Spinal cord (tissue), 10 donors: ENCODE results near the gene COL5A3. TPM values are rescaled to one million over a fixed set of nuclear protein-coding genes. Genes with fewer than 3 reads are reported as not detected.

Experiments used
- DNase-seq, 6 donors: peaks; one replicate each; pipeline versions ENCODE4 v3.0.0 to v3.0.0-alpha.2; 2013 to 2015; ENCODE audit warnings: low spot score in 6 of 6, low read depth in 4 of 6
- H3K27ac ChIP-seq: one replicate; pipeline ENCODE4 v1.5.1; 2013; ENCODE audit warnings: low read depth, low read length, control low read depth
- H3K27me3 ChIP-seq: one replicate; pipeline ENCODE4 v1.6.1; 2013; ENCODE audit warnings: low read length; ENCODE audit not compliant: control insufficient read depth, insufficient read depth
- H3K36me3 ChIP-seq: one replicate; pipeline ENCODE4 v1.6.1; 2013; ENCODE audit warnings: low read length; ENCODE audit not compliant: control insufficient read depth, insufficient read depth
- H3K4me1 ChIP-seq: one replicate; pipeline ENCODE4 v1.6.1; 2013; ENCODE audit warnings: low read length; ENCODE audit not compliant: control insufficient read depth, insufficient read depth
- H3K4me3 ChIP-seq: one replicate; pipeline ENCODE4 v1.5.1; 2013; ENCODE audit warnings: low read depth, low read length, control low read depth
- H3K9me3 ChIP-seq: one replicate; pipeline ENCODE4 v1.6.1; 2013; ENCODE audit warnings: low read length; ENCODE audit not compliant: control insufficient read depth, insufficient read depth
- WGBS: methylation state at CpG from one replicate; pipeline ENCODE4 v1.1.5; 2013; ENCODE audit warnings: missing lambda C conversion rate; ENCODE audit not compliant: insufficient coverage; 5-methylcytosine and 5-hydroxymethylcytosine counted together
- polyA plus RNA-seq, 2 donors: library from polyadenylated mRNA; unstranded; fragments of 120-200 nt; gene quantifications; one replicate each; pipeline ENCODE4 v1.2.1, GENCODE V29; 2013; ENCODE audit not compliant: insufficient read length in 2 of 2
- total RNA-seq, 2 donors: library from RNA; depleted of rRNA in 1 of 2; stranded (reverse); fragments of 120-200 nt in 1 of 2; fragments of >200 nt in 1 of 2; gene quantifications; one replicate each; pipeline versions ENCODE4 v1.2.3 to v1.2.4, GENCODE V29; 2013 to 2014
- donor health status: healthy.

Gene COL5A3
- total and polyA plus RNA-seq, 4 donors = 7.8 to 18.1 (median 14.7) TPM

GRCh38 chr19:10005632-10006334 is 4.5 kb downstream of the COL5A3 start:
- Histone ChIP-seq H3K27me3 (peaks cover 23% of the 10 kb centered on the region), H3K4me1 (peaks cover 44% of the 10 kb centered on the region), H3K9me3 (no peaks in the 10 kb centered on the region), H3K36me3 (no peaks in the 10 kb centered on the region), H3K4me3 (no peak overlapping the region), H3K27ac (no peak overlapping the region)
- 68% methylated on average over 10 of the region's 17 CpGs for WGBS
- no peak for DNase-seq

- no peaks in the 10 kb centered on the region for H3K9me3 ChIP-seq
- H3K4me3 ChIP-seq = no peak overlapping the region
- 73% methylated on average over 5 of the region's 9 CpGs for WGBS
- H3K27ac ChIP-seq = no peak overlapping the region
- DNase-seq = no peak
- H3K27me3 ChIP-seq = peaks cover 12% of the 10 kb centered on the region
- peaks cover 40% of the 10 kb centered on the region for H3K4me1 ChIP-seq
- H3K36me3 ChIP-seq = no peaks in the 10 kb centered on the region
Observed at GRCh38 chr19:10004617-10005016, 5.7 kb downstream of the COL5A3 start.

GRCh38 chr19:10003271-10003670 is 7.0 kb downstream of the COL5A3 start:
- Histone ChIP-seq H3K4me1 (peaks cover 26% of the 10 kb centered on the region), H3K36me3 (no peaks in the 10 kb centered on the region)
- 65% methylated on average over 3 of the region's 6 CpGs for WGBS

GRCh38 chr19:10001899-10002298 is 8.4 kb downstream of the COL5A3 start:
- Histone ChIP-seq H3K27ac (no peak overlapping the region), H3K36me3 (no peaks in the 10 kb centered on the region), H3K27me3 (peaks cover 2% of the 10 kb centered on the region), H3K9me3 (no peaks in the 10 kb centered on the region), H3K4me1 (peaks cover 14% of the 10 kb centered on the region), H3K4me3 (no peak overlapping the region)
- DNase-seq = no peak
- 67% methylated on average over 1 of the region's 6 CpGs for WGBS

More at GRCh38 chr19:10003271-10003670, 7.0 kb downstream of the COL5A3 start:
- no peaks in the 10 kb centered on the region for H3K27me3 ChIP-seq
- no peak overlapping the region for H3K27ac ChIP-seq
- no peak for DNase-seq
- H3K9me3 ChIP-seq = no peaks in the 10 kb centered on the region
- no peak overlapping the region for H3K4me3 ChIP-seq

GRCh38 chr19:10000171-10000826 is 10.0 kb downstream of the COL5A3 start:
- no peak overlapping the region for H3K27ac ChIP-seq
- H3K27me3 ChIP-seq = peaks cover 2% of the 10 kb centered on the region
- H3K4me1 ChIP-seq = peaks cover 4% of the 10 kb centered on the region
- H3K36me3 ChIP-seq = no peaks in the 10 kb centered on the region
- no peaks in the 10 kb centered on the region for H3K9me3 ChIP-seq
- DNase-seq = peak in 4 of 6 donors; percentile 61 to 91 (median 80)
- 4% methylated on average over 13 of the region's 16 CpGs for WGBS
- no peak overlapping the region for H3K4me3 ChIP-seq

- peaks cover 2% of the 10 kb centered on the region for H3K27me3 ChIP-seq
- H3K27ac ChIP-seq = no peak overlapping the region
- H3K36me3 ChIP-seq = no peaks in the 10 kb centered on the region
- H3K4me1 ChIP-seq = peaks cover 16% of the 10 kb centered on the region
- WGBS = 67% methylated on average over 4 of the region's 5 CpGs
- DNase-seq = no peak
- no peaks in the 10 kb centered on the region for H3K9me3 ChIP-seq
- H3K4me3 ChIP-seq = no peak overlapping the region
Observed at GRCh38 chr19:9996541-9996940, 13.8 kb downstream of the COL5A3 start.

GRCh38 chr19:9995999-9996398 is 14.3 kb downstream of the COL5A3 start:
- Histone ChIP-seq H3K4me3 (no peak overlapping the region), H3K9me3 (no peaks in the 10 kb centered on the region), H3K27ac (no peak overlapping the region), H3K4me1 (peaks cover 19% of the 10 kb centered on the region), H3K36me3 (no peaks in the 10 kb centered on the region), H3K27me3 (peaks cover 2% of the 10 kb centered on the region)
- 100% methylated on average over 1 of the region's 7 CpGs for WGBS
- DNase-seq = no peak

DNA sequence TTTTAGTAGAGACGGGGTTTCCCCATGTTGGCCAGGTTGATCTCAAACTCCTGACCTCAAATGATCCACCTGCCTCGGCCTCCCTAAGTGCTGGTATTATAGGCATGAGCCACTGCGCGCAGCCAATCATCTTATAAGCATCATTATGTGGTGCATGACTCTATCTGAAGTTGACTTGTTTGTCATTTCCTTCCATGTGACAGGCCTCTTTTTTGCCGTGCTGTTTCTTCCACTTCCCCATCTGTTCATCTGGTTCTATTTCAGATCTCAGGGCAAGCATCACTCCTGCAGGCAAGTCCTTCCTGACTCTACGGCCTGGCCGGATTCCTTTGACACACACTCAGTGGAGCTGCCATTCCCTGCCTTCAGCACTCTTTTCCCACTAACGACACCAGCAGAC is 15.2 kb downstream of the COL5A3 start:
- Histone ChIP-seq H3K4me1 (peaks cover 20% of the 10 kb centered on the region), H3K4me3 (no peak overlapping the region), H3K9me3 (no peaks in the 10 kb centered on the region), H3K27ac (no peak overlapping the region), H3K36me3 (no peaks in the 10 kb centered on the region), H3K27me3 (peaks cover 2% of the 10 kb centered on the region)
- no peak for DNase-seq
- 96% methylated on average over 5 of the region's 8 CpGs for WGBS

- Histone ChIP-seq H3K4me3 (no peak overlapping the region), H3K27me3 (no peaks in the 10 kb centered on the region), H3K4me1 (peaks cover 33% of the 10 kb centered on the region), H3K36me3 (no peaks in the 10 kb centered on the region), H3K27ac (peak overlapping the region; percentile 44), H3K9me3 (no peaks in the 10 kb centered on the region)
- WGBS = 75% methylated on average over 9 of the region's 11 CpGs
- DNase-seq = no peak
Observed at GRCh38 chr19:9991425-9992191, 18.7 kb downstream of the COL5A3 start.
